Esophagus squamous epithelium (tissue), 4 donors: ENCODE measurements around the gene UNC13C.

ENCODE experiments used
- CTCF ChIP-seq, 6 experiments: fragments of 450-650 bp in 4 of 6; fragments of 200-600 bp in 2 of 6; sonication (generic) in 2 of 6; IDR thresholded peaks; one replicate each; pipeline ENCODE4 v1.5.1; 2016 to 2019; ENCODE audit warnings: antibody characterized with exemption in 6 of 6, mild to moderate bottlenecking in 4 of 6, moderate library complexity in 4 of 6
- POLR2A ChIP-seq, 4 donors: fragments of 450-650 bp; IDR thresholded peaks; one replicate each; pipeline ENCODE4 v1.6.1; 2017; ENCODE audit warnings: antibody characterized with exemption in 4 of 4, mild to moderate bottlenecking in 4 of 4, moderate library complexity in 3 of 4

GRCh38 chr15:54514601-54515000, 536.4 kb downstream of the UNC13C start:
- TF ChIP-seq POLR2A (IDR thresholded peaks at IDR 0.05) = no peak
- TF ChIP-seq CTCF (IDR thresholded peaks at IDR 0.05) = no peak
